WI38 (cell line): ENCODE measurements around the gene TSPAN1.

Source experiments
- H3K4me3 ChIP-seq: 2 replicates; pipeline ENCODE4 v1.5.1; 2011; ENCODE audit warnings: low read depth, mild to moderate bottlenecking, control low read depth, low read length
- TF ChIP-seq, protein P1 (sequence below): IDR thresholded peaks from 2 replicates; pipeline ENCODE4 v1.5.1; 2012; ENCODE audit warnings: low read depth, mild to moderate bottlenecking, control low read depth, low read length

Gene TSPAN1, protein sequence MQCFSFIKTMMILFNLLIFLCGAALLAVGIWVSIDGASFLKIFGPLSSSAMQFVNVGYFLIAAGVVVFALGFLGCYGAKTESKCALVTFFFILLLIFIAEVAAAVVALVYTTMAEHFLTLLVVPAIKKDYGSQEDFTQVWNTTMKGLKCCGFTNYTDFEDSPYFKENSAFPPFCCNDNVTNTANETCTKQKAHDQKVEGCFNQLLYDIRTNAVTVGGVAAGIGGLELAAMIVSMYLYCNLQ

DNA sequence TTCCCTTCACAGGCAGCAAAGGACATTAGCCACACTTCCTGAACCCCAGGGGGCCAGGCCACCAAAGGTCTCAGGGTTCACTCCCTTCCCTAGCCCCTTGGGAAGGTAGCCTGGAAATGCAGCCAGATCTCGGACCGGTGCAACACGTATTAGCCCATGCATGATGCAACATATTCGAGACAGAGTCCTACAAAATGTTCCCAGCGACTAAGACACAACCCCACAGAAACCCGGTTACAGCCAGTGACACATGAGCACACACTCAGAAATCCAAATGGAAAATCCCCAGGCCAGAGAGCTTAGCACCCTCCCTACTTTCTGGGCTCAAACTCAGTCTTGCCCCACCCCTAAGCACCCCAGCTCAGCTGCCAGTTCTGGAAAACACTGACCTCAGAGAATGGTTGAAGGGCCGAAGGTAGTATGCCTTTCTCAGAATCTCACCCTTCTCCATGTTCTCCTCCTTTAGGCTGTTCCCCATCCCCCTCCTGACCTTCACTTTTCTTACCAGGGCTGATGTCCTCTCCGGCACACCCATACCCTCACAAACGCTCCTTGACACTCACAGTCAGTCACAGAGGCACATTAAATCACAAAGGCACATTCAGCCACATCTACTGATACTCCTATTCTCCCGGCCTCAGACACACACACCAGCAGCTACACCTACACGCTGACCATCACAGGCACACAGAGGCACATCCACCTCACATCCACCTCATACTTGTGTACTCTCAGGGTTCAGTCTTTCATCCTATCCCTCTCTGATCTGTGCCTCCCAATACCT, at the start of gene TSPAN1:
TSPAN1 (plus strand) TSS at position 640 of the 784 bp plus-strand sequence. CDS start 6,021 bp downstream, outside the sequence.
- TF ChIP-seq, protein P1, sequence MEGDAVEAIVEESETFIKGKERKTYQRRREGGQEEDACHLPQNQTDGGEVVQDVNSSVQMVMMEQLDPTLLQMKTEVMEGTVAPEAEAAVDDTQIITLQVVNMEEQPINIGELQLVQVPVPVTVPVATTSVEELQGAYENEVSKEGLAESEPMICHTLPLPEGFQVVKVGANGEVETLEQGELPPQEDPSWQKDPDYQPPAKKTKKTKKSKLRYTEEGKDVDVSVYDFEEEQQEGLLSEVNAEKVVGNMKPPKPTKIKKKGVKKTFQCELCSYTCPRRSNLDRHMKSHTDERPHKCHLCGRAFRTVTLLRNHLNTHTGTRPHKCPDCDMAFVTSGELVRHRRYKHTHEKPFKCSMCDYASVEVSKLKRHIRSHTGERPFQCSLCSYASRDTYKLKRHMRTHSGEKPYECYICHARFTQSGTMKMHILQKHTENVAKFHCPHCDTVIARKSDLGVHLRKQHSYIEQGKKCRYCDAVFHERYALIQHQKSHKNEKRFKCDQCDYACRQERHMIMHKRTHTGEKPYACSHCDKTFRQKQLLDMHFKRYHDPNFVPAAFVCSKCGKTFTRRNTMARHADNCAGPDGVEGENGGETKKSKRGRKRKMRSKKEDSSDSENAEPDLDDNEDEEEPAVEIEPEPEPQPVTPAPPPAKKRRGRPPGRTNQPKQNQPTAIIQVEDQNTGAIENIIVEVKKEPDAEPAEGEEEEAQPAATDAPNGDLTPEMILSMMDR = no peak
- H3K4me3 ChIP-seq = no peak within 1 kb of the TSS

DNA sequence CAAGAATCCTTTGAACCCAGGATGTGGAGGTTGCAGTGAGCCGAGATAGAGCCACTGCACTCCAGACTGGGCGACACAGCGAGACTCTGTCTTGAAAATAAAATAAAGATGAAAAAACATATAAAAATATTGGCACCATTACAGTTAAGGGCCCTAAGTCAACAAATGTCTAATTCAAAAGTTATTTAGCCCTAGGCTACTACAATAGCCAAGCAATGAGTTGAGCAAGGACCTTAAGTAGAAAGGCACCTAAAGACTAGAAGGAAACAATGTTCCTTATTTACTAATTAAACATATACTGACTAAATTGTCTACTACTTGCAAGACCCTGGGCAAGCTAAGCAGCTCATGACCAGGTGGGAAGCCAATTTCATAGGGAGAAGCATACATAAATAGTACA, 46.5 kb upstream of the TSPAN1 start:
- TF ChIP-seq, protein P1 = no peak
- no peak overlapping the region for H3K4me3 ChIP-seq

DNA sequence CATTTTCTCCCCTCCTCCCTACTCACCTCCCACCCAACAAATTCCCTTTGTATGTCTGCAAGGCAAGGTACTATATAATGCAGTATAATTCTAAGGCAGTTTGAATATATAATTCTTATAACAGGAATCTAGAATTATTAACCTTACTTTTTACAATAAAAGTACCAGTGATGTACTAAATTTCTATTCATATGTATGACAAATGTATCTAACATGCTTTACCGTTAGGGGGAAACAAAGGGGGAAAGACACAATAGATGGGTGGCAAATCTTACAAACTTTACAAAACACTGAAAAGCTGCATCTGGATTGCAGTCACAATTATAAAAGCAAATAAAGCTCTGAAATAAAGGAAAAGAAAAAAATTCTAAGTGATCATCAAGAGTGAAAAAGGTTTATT, 44.8 kb upstream of the TSPAN1 start:
- TF ChIP-seq, protein P1 = no peak

DNA sequence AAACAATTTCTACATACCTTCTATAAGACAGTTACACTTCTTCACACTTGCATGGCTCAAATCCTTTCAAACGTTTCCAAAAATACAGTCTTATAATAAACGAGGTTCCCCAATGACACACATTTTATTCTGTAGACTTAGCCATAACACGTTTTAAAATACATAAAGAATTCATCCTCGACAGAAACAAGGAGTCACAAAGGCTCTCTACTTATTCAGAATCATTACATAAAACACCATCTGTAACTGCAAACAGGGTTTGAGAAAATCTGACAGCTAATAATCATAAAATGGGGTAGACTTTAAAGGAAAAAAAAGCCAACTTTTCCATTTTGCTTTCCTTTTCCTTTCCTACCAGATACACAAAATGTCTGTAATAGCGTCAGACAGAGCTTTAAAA, 44.3 kb upstream of the TSPAN1 start:
- peak overlapping the region; percentile 64 for H3K4me3 ChIP-seq
- TF ChIP-seq, protein P1 = no peak

More for the DNA sequence above, 44.8 kb upstream of the TSPAN1 start:
- H3K4me3 ChIP-seq = peak overlapping the region; percentile 64

DNA sequence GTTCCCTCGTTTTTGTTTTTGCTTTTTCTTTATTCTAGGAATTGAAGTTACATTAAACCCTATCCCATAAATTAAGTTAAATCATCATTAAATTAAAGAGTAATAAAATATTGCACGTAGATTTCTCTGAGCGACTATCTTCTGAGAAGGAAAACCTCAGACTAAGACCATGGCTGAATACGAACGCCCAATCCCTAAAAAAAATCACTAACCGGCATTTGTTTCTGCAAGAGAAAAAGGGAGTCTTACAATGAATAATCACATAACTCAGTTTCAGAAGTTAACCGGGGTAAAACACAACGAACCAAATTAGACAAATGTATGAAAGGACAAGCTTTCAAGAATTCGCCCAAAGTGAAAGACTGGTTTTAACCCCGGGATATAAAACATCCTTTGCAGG, 43.8 kb upstream of the TSPAN1 start:
- H3K4me3 ChIP-seq = peak overlapping the region; percentile 64

DNA sequence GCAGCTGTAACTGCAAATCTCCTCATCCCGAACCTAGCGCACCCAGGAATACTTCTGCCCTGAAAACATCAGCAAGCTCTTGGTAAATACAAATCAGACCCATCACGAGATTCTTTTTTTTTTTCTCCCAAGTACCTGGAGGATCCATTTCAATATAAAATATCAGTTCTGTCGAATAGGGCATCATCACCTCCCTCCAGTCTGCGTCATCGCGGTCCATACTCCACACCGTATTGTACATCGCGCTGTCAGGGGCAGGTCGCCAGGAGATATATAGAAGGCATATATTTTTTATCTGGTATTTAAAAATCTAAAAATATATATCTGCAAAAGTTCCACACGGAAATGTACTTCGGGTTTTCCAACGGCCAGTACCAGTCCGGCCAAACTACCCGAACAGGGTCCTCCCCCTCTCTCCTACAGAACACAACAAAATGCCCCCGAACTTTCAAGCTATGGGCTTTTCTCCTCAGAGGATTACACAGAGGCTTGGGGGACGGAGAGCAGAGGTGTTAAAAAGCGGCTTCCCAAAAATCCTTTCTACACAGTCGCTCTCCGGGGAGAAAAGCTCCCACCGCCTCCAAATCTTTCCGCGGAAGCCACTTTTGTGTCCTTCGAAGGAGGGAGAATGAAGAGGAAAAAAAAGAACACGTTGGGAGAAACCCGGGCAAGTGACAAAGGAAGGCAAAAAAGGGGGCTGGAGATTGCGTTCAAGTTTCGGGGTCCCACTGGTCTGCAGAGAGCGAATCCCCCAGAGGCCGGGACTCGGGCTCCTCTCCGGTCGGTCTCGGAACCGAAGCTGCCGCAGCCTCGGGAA, 43.0 kb upstream of the TSPAN1 start:
- H3K4me3 ChIP-seq = peak overlapping the region; percentile 64
- TF ChIP-seq, protein P1 = no peak

More for the DNA sequence above, 43.8 kb upstream of the TSPAN1 start:
- TF ChIP-seq, protein P1 = no peak
